GM19455 (cell line): Measurements from ENCODE around the gene HSD17B10.
"Not testable (repeated sequence)": the region's sequence is repeated elsewhere in the genome, so short reads cannot be mapped to it uniquely, and the experiment has no call there.

Experiments used
- ATAC-seq: cut with Tn5 transposase; IDR thresholded peaks from one replicate; pipeline ENCODE4 v1.9.1; 2021; ENCODE audit not compliant: unreplicated experiment

Gene HSD17B10

DNA sequence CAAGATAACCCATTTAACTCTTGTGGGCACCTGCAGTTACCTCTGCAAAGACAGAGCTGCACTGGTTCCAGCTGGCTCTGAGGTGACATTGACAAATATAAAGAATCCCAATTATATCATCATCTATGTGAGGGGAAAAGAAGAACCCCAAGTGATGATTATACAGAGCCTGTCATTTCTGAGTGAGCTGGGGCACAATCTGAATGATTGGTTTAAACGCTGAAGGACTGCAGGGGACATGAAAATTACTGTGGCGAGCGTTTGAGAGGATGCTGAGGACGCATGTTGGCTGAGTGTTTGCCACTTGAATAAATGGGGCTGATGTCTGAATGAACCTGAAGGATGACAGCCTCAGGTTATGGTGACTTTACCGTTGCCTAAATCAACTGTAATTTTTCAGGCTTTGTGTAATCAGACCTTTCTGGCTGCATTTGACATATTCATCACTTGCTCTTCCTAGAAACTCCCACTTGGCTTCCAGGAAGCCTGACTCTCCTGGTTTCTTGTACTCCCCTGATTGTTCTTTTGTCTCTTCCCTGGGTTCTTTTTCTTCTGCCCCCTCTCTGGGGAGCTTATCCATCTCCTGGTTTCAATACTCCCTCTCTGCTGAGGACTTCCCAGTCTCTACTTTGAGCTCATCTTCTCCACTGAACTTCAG lies 4.1 kb upstream of the HSD17B10 start:
- no peak for ATAC-seq

DNA sequence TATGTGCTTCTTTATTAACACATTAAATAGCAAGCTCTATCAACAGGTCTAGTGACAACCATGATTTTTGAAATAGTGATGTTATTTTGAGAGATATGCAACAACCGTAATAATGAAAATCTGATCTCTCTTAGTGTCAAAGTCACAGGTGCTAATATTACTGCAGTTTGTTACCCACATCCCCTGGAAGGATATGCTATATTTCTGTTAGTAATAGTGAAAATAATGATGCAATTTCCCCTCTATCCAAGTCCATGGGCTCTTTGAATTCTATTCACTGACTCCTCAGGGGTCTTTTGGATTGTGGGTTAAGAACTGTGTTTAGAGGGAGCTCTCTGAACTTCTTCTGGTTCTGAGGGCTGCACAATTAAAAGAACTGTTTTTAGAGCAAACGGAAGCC lies 3.0 kb upstream of the HSD17B10 start:
- no peak for ATAC-seq

DNA sequence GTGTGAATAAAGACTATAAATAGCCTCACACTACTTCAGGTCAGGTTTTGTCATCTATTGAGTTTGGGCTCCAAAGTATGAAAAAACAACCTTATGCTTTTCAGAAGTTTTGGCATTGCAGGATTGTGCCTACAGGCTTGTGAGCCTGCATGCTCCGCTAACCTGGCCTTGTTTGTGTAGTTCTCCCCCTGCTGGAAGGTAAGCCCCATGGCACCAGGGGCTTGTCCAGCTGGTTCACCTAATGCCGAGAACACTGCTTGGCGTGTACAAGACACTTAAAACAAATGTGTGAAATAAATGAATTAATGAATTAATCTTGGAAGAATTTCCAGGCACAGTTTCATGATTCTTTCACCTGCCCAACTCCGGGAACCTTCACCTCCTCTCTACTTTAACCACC lies 1.8 kb upstream of the HSD17B10 start:
- ATAC-seq: no peak

DNA sequence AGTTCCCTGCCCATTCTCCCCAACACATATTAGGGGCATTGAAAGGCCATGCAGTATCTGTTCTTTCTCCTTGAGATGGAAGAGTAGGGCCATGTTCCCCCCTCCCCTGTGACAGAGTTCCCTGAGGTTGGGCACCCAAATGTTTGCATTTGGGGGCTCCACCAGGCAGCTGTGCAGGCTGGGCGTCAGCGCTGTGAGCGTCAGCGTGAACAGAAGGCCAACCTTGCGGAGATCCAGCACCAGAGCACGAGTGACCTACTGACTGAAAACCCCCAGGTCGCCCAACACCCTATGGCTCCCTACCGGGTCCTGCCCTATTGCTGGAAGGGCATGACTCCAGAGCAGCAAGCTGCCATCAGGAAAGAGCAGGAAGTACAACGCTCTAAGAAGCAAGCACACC lies 3.9 kb downstream of the HSD17B10 start:
- no peak for ATAC-seq

DNA sequence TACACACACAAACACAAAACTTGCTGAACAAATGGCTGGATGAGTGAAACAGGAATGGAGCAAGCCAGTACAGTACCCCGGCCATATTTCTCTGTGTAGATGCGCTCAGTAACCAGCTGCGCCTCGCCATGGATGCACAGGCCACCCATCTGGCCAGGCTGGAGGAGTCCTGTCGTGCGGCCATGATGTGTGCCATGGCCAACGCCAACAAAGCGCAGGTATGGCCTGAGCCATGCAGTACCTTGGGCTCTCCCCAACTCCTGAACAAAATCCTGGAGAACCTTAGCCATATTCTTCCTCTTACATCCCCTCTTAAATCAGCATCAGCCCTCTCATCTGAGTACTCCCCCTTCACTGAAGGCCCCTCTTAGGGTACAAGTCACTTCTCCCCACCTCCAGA lies 4.4 kb downstream of the HSD17B10 start:
- ATAC-seq: no peak

DNA sequence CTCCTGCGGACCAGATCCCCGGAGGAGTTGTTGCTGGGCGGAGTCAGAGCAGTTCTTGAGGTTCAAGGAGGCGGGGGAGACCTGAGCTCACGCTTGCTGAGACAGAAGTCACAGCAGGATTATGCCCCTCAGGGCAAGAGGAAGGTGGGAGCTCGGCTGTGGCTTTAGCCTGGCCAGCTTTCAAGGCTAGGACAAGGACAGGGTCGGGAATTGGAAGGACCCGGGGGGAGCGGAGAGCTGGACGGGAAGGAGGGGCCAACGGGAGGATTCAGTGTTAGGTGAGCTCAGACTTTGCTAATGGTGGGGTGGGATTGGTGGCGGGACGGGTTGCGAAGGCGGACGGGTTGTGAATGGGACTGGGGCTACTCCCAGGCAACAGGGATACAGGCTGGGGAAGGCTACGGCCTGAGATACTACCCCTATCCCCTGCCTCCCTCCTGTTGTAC lies 11.3 kb downstream of the HSD17B10 start, which contains the start of gene RIBC1:
RIBC1 (plus strand) TSS at position 13 of the 446 bp plus-strand sequence. CDS start 3,404 bp downstream, outside the sequence.
- no peak for ATAC-seq

DNA sequence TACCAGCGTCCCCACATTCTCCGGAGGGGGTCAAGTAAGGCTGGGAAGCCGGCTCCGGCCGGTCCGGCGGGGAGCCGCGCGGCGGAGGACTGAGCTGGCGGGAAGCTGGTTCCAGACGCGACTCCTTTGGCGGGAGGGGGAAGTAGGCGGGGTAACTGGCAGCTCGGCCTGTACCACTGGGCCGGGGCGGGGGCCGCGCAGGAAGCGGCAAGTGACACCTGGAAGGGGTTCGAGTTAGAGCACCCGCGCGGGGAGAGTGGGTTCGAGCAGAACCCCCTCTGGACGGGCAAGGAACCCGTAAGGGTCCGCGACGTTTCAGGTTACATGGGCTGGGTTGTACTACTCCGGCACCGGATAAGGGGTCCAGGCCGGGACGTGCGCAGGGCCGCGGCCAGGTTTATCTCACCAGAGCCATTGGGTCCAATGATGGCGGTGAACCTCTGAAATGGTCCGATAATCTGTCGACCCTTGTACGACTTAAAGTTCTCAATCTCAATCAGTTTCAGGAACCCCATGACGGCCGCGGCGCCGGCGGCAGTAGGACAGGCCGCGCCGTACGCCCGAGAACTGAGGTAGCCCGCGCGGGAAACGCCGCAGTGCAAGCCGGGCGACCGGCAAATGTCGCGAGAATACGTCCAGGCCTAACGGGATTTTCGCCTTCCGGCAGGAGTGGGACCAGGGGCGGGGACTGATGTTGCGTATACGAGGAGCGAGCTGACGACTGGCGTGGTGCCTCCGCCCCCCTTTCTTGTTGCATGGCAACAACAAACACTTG lies 11.9 kb downstream of the HSD17B10 start, which contains the start of gene SMC1A:
SMC1A (minus strand) TSS at position 569 of the 775 bp plus-strand sequence; CDS start at position 515, 54 bp downstream.
- ATAC-seq: peak; percentile 92

DNA sequence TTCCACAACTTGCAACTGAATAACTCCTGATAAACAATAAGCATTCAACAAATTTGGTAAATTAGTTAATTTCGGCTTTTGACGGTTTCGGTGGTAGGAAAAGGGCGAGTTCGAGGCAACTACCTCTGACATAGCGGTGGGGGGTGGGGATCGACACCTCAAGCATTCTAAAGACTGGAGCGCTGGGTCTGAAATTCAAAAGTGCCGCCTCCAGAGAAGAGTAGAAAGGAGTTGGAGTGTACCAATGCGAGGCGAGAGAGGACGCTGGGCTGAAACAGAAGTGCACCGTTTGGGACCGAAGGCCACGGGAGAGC lies 12.4 kb downstream of the HSD17B10 start:
- ATAC-seq: peak; percentile 11

DNA sequence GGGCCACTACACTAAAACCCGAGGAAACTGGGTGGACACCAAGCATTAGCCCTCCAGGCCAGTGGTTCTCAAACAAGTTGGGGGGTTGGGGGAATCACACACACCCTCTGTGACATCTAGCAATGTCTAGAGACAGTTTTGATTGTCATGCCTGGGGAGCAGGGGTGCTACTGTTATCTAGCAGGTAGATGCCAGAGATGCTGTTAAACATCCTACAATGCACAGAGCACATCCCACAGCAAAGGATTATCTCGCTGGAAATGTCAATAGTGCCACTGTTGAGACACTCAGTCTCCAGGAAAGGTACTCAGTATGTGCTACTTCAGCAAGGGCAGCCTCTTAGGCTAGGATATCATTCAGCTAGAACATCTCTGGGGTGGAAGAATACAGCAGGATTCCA lies 13.0 kb downstream of the HSD17B10 start:
- no peak for ATAC-seq

DNA sequence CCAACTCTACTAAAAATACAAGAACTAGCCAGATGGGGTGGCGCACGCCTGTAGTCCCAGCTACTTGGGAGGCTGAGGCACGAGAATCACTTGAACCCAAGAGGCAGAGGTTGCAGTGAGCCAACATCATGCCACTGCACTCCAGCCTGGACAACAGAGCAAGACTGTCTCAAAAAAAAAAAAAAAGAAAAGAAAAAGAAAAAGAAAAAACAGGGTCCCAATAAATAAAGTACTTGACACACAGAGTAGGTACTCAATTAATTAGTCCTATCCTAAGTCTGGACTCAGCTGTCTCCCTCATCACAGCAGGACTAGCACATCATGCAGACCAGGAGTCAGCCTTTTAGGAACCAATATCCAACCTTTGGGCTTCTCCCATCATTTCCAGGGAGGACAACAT lies 13.8 kb downstream of the HSD17B10 start:
- not testable (repeated sequence) for ATAC-seq

DNA sequence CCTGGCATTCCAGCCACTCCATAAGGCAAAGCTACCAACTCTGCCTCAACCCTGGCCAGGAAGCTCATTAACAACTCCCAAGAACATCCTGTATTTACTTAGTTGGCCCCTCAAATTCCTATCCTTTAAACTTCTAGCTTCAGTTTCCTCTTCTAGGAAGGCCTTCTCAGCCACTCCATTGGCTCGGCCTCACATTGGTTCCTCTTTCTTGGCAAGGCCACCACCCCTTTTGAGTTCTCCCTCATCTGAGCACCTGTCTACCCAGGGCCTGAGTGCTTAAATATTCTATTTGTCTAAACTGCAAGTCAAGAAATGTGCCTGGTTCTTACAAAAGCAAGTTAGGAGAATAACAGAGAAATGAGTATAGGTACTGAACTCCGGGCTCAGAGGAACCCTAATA lies 21.7 kb downstream of the HSD17B10 start:
- no peak for ATAC-seq

DNA sequence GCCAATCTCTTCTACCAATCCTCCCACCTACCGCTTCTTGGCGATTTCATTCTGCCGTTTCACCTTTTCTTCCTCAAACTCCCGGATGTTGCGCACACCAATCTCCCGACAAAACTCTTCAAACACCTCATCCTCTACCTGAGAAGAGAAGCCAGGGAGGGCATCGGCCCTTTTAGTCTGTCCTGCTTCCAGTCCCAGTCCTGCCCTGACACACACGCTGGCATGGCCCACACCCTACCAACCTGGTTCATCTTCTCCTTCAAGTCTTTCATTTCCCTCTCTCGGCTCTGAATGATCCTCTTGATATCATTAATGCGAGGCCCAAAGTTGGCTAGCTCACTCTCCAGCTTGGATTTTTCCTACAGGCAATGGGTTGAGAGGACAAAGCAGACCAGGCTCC lies 30.6 kb downstream of the HSD17B10 start:
- no peak for ATAC-seq

DNA sequence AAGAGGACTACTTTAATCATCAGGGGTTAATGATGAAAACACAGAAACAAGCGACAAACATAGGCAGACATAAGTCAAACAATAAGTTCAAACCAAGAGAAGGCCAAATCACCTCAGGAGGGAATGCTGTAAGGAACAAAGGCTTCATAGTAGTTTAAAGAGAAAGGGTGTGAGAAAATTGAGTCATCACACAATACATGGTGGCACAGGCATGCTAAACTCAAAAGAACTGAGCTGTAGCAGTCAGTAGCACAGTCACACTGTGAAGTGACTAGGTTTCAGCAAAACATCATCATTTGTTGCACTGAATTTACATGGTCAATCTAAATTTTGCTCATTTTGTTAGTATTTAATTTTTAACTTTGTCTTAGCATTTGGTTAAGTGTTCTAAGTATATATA lies 36.0 kb downstream of the HSD17B10 start:
- ATAC-seq: no peak

DNA sequence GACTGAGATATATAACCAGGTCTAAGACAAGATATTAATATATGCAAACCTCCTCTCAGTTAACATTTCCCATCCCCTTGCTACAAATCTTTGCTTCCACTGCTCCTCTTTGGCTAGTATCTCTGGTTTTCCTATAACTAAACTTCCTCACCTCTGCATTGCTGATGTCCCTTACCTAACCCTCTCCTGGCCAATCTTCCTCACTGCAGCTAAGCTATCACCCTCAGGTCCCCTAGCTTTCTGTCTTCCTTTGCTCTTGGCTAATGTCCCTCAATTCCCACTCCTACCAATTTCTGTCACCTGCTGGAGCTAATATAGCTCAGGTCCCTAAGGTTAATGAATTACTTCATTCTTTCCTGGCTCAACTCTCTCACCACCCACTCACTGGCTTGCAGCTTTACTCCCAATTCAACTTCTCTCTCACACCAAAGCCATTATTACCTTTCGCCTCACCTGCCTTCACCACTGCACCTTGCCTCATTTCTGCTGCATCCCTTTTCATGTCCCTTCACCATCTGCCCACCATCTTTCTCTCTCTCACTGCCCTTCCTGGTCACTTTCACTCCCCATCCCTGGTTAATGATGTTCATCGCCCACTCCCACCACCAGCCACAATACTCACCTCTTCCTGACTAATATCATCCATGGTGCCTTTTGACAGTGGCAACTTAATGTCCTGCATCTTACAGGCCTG lies 38.4 kb downstream of the HSD17B10 start:
- ATAC-seq: no peak

DNA sequence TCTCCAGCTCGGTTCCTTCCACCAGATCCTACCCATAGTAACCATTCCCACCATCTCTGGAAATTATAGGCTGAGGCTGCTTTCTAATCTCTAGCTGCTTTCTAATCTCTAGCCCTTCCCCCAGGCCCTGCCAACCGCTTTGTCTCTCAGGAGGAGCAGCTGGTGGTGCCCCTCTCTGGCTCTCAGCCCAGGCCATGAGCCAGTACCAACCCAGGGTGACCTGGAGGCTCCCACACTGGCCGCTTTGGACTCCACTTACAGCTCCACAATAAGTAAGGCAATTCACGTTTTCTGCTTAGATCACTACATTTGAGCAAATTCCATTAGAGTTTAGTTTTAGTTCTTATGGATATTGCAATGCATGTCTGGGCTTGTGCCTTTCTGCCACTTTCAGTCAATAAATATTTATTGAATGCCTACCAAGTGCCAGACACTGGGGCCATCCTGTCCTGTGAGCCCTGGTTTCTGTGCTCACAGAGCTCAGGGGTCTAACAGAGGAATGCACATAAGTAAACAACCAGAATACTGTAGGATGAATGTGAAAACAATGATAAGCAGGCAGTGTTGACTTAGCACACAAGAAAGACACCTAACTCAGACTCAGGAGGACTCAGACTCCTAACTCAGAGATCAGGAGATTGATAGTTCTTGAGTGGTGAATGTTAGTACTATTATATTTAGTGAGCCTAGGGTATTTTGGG lies 50.6 kb downstream of the HSD17B10 start:
- ATAC-seq: no peak
